LNCaP clone FGC (cell line): ENCODE results near the gene ZBTB38.

Source experiments
- DNase-seq: peaks from one replicate; pipeline ENCODE4 v3.0.0-alpha.2; 2011; ENCODE audit warnings: low read depth
- H3K4me3 ChIP-seq: 2 replicates; pipeline ENCODE4 v1.5.1; 2011; ENCODE audit warnings: mild to moderate bottlenecking, low read depth, low read length, control low read depth
- CTCF ChIP-seq: IDR thresholded peaks from 2 replicates; pipeline ENCODE4 v1.5.1; 2012; ENCODE audit warnings: mild to moderate bottlenecking; ENCODE audit not compliant: control insufficient read depth, insufficient read depth; ENCODE audit errors: extremely low read depth

ZBTB38 gene

GRCh38 chr3:141402476-141403171 is 34.3 kb downstream of the ZBTB38 start:
- peak overlapping the region; percentile 63 for H3K4me3 ChIP-seq
- no peak for TF ChIP-seq CTCF
- DNase-seq, result peak; percentile 21

- no peak for DNase-seq
- H3K4me3 ChIP-seq, result no peak overlapping the region
- no peak for TF ChIP-seq CTCF
Observed at GRCh38 chr3:141403576-141403975, 35.3 kb downstream of the ZBTB38 start.

- no peak for TF ChIP-seq CTCF
- no peak for DNase-seq
Observed at GRCh38 chr3:141405025-141405424, 36.7 kb downstream of the ZBTB38 start.

GRCh38 chr3:141405591-141405990 is 37.3 kb downstream of the ZBTB38 start:
- DNase-seq, result no peak
- H3K4me3 ChIP-seq, result no peak overlapping the region
- TF ChIP-seq CTCF, result no peak

More at GRCh38 chr3:141405025-141405424, 36.7 kb downstream of the ZBTB38 start:
- H3K4me3 ChIP-seq, result no peak overlapping the region

- TF ChIP-seq CTCF, result no peak
- no peak overlapping the region for H3K4me3 ChIP-seq
- no peak for DNase-seq
Observed at GRCh38 chr3:141406265-141406664, 38.0 kb downstream of the ZBTB38 start.

- no peak for DNase-seq
- no peak overlapping the region for H3K4me3 ChIP-seq
- TF ChIP-seq CTCF, result no peak
Observed at GRCh38 chr3:141407047-141407446, 38.7 kb downstream of the ZBTB38 start.

- H3K4me3 ChIP-seq, result no peak overlapping the region
- TF ChIP-seq CTCF, result no peak
- no peak for DNase-seq
Observed at GRCh38 chr3:141407825-141408224, 39.5 kb downstream of the ZBTB38 start.
